GM12872 (cell line): ENCODE results near the gene MAST4.

ENCODE experiments used
- TF ChIP-seq, protein P1 (sequence below): IDR thresholded peaks from 3 replicates; pipeline ENCODE4 v1.5.1; 2011; ENCODE audit warnings: low read depth, mild to moderate bottlenecking, low read length, moderate library complexity; ENCODE audit not compliant: insufficient read depth

MAST4 gene

DNA sequence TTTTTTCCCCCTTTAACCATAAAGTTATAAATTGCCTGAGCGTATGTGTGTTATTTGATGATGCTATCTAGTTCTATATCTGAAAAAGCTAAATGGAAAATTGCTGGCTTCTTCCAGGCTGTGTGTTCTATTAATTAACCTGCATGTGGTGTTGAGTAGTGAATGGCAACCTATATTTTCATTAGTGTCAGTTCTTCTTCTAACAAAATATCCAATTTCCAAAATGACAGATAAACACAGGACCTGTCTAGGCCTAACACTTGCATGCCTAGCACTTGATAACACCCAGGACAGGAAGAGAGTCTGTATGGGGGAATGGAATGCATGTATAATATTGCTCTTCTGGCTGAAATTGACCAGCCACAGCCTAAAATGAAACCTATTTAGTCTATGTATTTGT is 508.7 kb downstream of the MAST4 start:
- TF ChIP-seq, protein P1, sequence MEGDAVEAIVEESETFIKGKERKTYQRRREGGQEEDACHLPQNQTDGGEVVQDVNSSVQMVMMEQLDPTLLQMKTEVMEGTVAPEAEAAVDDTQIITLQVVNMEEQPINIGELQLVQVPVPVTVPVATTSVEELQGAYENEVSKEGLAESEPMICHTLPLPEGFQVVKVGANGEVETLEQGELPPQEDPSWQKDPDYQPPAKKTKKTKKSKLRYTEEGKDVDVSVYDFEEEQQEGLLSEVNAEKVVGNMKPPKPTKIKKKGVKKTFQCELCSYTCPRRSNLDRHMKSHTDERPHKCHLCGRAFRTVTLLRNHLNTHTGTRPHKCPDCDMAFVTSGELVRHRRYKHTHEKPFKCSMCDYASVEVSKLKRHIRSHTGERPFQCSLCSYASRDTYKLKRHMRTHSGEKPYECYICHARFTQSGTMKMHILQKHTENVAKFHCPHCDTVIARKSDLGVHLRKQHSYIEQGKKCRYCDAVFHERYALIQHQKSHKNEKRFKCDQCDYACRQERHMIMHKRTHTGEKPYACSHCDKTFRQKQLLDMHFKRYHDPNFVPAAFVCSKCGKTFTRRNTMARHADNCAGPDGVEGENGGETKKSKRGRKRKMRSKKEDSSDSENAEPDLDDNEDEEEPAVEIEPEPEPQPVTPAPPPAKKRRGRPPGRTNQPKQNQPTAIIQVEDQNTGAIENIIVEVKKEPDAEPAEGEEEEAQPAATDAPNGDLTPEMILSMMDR = no peak

DNA sequence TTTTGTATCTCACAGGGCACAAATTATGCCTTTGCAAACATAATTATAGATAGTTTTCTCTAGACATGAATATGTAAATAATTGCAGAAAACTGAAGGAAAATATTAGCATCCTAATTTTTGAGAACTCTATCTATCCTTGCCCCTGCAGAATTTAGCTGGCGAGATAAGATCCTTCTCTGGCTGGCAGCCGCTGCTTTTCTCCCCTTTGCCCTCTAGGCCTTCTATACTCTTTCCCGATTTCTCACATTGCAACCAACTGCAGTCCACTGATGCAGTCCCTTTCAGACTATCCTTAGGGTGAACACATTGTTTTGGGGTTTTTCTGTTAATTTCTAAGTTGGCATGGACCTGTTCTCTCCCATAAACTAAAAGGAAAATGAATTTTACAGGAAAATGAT is 509.1 kb downstream of the MAST4 start:
- TF ChIP-seq, protein P1 = no peak

DNA sequence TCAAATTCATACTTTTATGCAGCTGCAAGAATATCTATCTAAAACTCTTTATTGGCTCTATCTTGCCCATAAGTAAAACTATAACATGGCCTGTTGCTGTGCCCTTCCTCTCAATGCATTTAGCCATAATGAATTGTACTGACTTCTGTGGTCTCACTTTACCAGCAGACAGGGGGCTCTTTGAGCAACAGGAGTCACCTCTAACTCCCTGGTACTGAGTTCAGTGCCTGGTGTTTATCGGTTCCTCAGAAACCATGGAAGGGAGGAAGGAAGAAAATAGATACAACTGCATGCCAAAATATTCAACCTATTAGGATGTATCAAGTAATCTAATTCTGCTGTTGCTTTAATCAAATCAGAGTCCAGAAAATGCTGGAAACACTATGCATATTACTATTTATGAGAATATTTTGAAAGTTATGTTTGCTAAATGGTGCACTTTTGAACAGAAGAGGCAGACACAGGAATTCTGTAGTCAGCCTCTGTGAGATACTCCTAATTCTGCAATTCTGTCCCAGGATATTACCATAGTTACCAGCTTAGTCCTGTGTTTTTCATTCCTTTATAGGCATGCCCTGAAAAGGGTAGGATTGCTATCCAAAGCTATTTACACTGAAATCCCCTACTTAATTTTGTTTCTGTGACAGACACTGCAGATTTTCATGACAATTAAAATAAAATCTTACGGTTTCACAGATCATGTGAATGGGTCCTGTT is 510.6 kb downstream of the MAST4 start:
- TF ChIP-seq, protein P1 = no peak

DNA sequence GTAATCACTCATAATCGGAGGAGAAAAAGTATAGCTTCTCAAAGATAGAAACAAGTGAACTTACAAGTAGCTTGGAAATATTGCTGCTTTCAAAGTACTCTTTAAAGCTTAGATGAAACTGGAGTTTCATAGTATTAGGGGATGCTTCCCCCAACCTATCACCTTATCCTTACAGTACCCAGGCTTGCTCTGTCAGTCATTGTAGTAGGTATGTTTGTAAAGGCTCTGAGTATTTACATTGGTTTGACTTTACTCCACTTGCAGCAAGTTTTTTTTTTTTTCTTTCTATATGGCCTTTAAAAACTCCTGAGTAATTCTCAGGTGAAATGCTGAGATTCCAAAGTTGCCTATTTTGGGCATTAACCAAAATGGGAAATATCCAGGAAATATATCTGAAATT is 515.6 kb downstream of the MAST4 start:
- TF ChIP-seq, protein P1 = no peak

DNA sequence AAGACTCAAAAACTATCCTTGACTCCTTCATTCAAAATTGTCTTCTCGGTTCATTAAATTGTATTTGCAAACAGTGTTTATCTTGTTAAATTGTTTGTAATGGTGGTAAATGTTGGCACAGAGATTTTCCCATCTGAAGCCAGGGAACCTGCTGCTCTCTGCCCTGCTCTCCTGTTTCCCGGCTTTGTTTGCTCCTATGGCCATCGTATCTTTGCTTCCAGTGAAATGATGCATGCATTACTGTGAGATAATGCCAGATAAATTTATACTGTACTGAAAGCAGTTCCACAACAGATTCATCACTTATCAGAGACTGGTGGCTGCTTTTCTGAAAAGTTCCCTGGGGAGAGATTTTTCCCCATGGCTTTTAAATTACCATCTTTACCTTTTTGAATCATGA is 519.1 kb downstream of the MAST4 start:
- TF ChIP-seq, protein P1 = no peak

DNA sequence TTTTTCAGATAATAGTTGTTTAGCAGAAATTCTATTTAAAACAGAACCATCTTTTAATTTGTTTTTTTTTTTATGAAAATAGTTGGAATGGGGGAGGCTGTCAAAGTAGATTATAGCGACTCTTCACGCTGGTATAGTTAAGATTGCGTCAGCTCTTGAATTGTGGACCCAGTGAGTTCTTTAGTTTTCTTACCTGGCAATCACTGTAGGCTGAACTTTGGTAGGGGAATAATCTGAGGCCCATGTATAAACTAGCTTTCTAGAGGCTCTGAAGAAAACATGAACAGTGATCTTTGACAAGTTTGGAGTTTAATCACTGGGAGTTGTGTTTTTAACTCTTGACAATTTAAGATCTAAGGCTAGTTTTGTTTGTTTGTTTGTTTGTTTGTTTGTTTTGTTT is 519.6 kb downstream of the MAST4 start:
- TF ChIP-seq, protein P1 = no peak

DNA sequence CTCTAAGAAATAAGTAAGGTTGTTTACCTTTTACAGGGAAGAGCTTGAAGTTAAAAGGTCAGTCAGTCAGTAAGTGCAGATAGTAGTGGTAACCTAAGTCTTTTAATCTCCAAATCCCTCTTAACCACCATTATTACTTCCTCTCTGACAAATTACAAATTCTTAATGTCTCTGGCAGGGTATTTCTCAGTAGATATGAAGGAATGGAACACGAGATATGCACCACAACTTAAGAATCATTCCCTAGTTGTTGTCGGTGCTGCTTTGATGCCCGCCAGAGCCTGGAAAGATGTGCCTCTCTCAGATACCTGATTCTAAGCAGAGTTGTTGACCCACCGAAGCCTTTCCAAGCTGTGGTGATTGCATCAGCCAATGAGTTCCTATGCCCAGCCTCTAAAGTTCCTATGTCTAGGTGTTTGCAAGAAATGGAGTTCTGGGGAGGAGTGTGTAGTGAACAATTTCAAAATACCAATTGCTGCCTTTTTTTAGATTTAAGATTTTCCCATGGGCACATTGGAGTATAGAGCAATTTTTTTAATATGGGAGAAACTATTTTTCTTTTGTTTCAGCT is 521.9 kb downstream of the MAST4 start:
- TF ChIP-seq, protein P1 = no peak
